K562 (cell line): ENCODE measurements around the gene MUC5B. TPM values are rescaled to one million over a fixed set of nuclear protein-coding genes. Genes with fewer than 3 reads are reported as not detected.
"Not testable (repeated sequence)": the region's sequence is repeated elsewhere in the genome, so short reads cannot be mapped to it uniquely, and the experiment has no call there.

ENCODE experiments used
- ATAC-seq: fragments of 200-7000 bp; cut with Tn5 transposase; 3 replicates; pipeline ENCODE4 v1.9.1; 2020; ENCODE audit warnings: moderate library complexity
- BruUV-seq: library from RNA; stranded (reverse); fragments of 400-500 nt; replicated peaks from 2 replicates; lab custom pipeline; 2021; lab: Mats Ljungman, UMichigan
- CTCF ChIA-PET: fragments of 300-600 bp; formaldehyde crosslinking; extraction: SDS; loops from one replicate; lab custom pipeline; 2021; ENCODE audit warnings: low intra/inter-chr PET ratio; lab: Yijun Ruan, JAX
- POLR2A ChIA-PET: fragments of 300-600, 350-650 bp; sonication (Branson Sonifier 250); formaldehyde crosslinking; extraction: SDS; loops from one replicate; lab custom pipeline; 2021; ENCODE audit warnings: antibody characterized with exemption, inconsistent platforms; lab: Yijun Ruan, JAX
- DNase-seq, 4 experiments: peaks; one replicate each; pipeline versions ENCODE4 v3.0.0 to v3.0.0-alpha.2; 2011 to 2018; ENCODE audit warnings: low spot score in 3 of 4, mixed read lengths in 3 of 4; ENCODE audit errors: extremely low read depth in 1 of 4
- FAIRE-seq: peaks from 2 replicates; lab custom pipeline; 2011; peaks lifted over from hg19 to GRCh38; lab: Jason Lieb, UNC
- H2AFZ ChIP-seq: 2 replicates; pipeline ENCODE4 v1.6.0; 2011; ENCODE audit warnings: low read depth, low read length, control low read depth, inconsistent platforms
- H3K27ac ChIP-seq: fragments of 200-600 bp; 3 replicates; pipeline ENCODE4 v1.8.0; 2011; ENCODE audit warnings: low read depth, mild to moderate bottlenecking, control low read depth, inconsistent platforms, low read length, moderate library complexity, mixed read lengths; ENCODE audit errors: extremely low read depth
- H3K27me3 ChIP-seq, 2 experiments: fragments of 300-600 bp in 1 of 2; 2 replicates in 1 of 2; 3 replicates in 1 of 2; pipeline versions ENCODE4 v1.6.0 to v1.8.0; 2011; ENCODE audit warnings: inconsistent platforms in 2 of 2, low read length in 2 of 2, mild to moderate bottlenecking in 1 of 2, mixed read lengths in 1 of 2, moderate library complexity in 1 of 2; ENCODE audit not compliant: control insufficient read depth in 2 of 2, insufficient read depth in 2 of 2
- H3K36me3 ChIP-seq: fragments of 300-600 bp; 3 replicates; pipeline ENCODE4 v1.8.0; 2011; ENCODE audit warnings: mild to moderate bottlenecking, low read length, inconsistent platforms; ENCODE audit not compliant: control insufficient read depth, insufficient read depth
- H3K4me1 ChIP-seq, 2 experiments: fragments of 200-600 bp in 1 of 2; replicated peaks in 1 of 2; 2 replicates in 1 of 2; 3 replicates in 1 of 2; pipeline versions ENCODE4 v1.5.1 to v1.8.0; 2011; ENCODE audit warnings: inconsistent platforms in 2 of 2, low read length in 2 of 2, mild to moderate bottlenecking in 1 of 2, mixed read lengths in 1 of 2, moderate library complexity in 1 of 2; ENCODE audit not compliant: control insufficient read depth in 2 of 2, insufficient read depth in 2 of 2
- H3K4me2 ChIP-seq: 2 replicates; pipeline ENCODE4 v1.6.1; 2011; ENCODE audit warnings: low read length, control low read depth, inconsistent platforms, mixed read lengths; ENCODE audit not compliant: insufficient read depth
- H3K4me3 ChIP-seq: fragments of 200-600 bp; sonication (generic), shearing (Covaris generic); 2 replicates; pipeline ENCODE4 v1.5.1; 2016; ENCODE audit warnings: control low read depth, inconsistent platforms
- H3K79me2 ChIP-seq: fragments of 200-600 bp; 3 replicates; pipeline ENCODE4 v1.8.0; 2011; ENCODE audit warnings: low read length, inconsistent platforms; ENCODE audit not compliant: control insufficient read depth, insufficient read depth
- H3K9ac ChIP-seq, 2 experiments: 2 replicates each; pipeline versions ENCODE4 v1.6.0 to v1.6.1; 2011; ENCODE audit warnings: low read depth in 2 of 2, low read length in 2 of 2, control low read depth in 1 of 2, inconsistent platforms in 1 of 2, mild to moderate bottlenecking in 1 of 2, mixed read lengths in 1 of 2; ENCODE audit not compliant: insufficient read depth in 1 of 2
- H3K9me1 ChIP-seq: one replicate; pipeline ENCODE4 v1.6.0; 2011; ENCODE audit warnings: inconsistent platforms, mild to moderate bottlenecking, low read length, moderate library complexity; ENCODE audit not compliant: control insufficient read depth, insufficient read depth
- H3K9me3 ChIP-seq: replicated peaks from 2 replicates; pipeline ENCODE4 v1.5.1; 2011; ENCODE audit warnings: low read depth, low read length, inconsistent platforms; ENCODE audit not compliant: control insufficient read depth, insufficient read depth
- H4K20me1 ChIP-seq: replicated peaks from 2 replicates; pipeline ENCODE4 v1.6.1; 2011; ENCODE audit warnings: low read length, inconsistent platforms, mixed read lengths; ENCODE audit not compliant: control insufficient read depth, insufficient read depth
- STAT5B ChIP-seq: fragments of 250-450 bp; sonication (Bioruptor Pico); IDR thresholded peaks from 2 replicates; pipeline ENCODE4 v1.8.0; 2021; ENCODE audit warnings: mild to moderate bottlenecking, inconsistent platforms
- TAF1 ChIP-seq: IDR thresholded peaks from 2 replicates; pipeline ENCODE4 v1.6.1; 2011; ENCODE audit warnings: mild to moderate bottlenecking, low read length, moderate library complexity; ENCODE audit not compliant: insufficient read depth, control insufficient read depth, severe bottlenecking; ENCODE audit errors: extremely low read depth
- ZNF766 ChIP-seq: fragments of 200-800 bp; sonication (Bioruptor generic); conservative IDR thresholded peaks from 2 replicates; pipeline ENCODE4 v1.6.1; 2016; ENCODE audit warnings: missing genetic modification characterization, missing compliant biosample characterization
- WGBS: fragments of 100-300 bp; shearing (Covaris generic); methylation state at CpG from one replicate; pipeline ENCODE4 v1.1.6; 2016; ENCODE audit warnings: low coverage, mixed read lengths; ENCODE audit not compliant: insufficient coverage; ENCODE audit errors: missing lambda C conversion rate; 5-methylcytosine and 5-hydroxymethylcytosine counted together
- in situ Hi-C: fragments of 300-500 bp; cut with MboI; formaldehyde crosslinking; loops from 4 replicates; pipeline ENCODE4 v1.15.0; 2018; ENCODE audit warnings: inconsistent platforms, mixed read lengths
- intact Hi-C: fragments of 100-400 bp; cut with micrococcal nuclease; formaldehyde crosslinking; loops from 2 replicates; pipeline ENCODE4 v1.14.2; 2022
- polyA plus RNA-seq, 8 experiments: library from polyadenylated mRNA; depleted of rRNA in 4 of 8; stranded (reverse) in 5 of 8; unstranded in 3 of 8; fragments of >200 nt; fragmentation: Nextera tagmentation in 2 of 8; fragmentation: Illumina TruSeq in 1 of 8; extraction: Ambion mirVana in 2 of 8; extraction: Trizol in 1 of 8; gene quantifications; 2 replicates each; pipeline versions ENCODE4 v1.2.1 to v1.2.3, GENCODE V29; 2011 to 2014; ENCODE audit warnings: inconsistent platforms in 1 of 8, missing spikeins in 1 of 8
- total RNA-seq, 7 experiments: library from RNA; depleted of rRNA in 6 of 7; stranded (reverse); fragments of >200 nt in 6 of 7; fragmentation: Illumina TruSeq in 2 of 7; extraction: Trizol in 2 of 7; gene quantifications; 2 replicates each; pipeline versions ENCODE4 v1.2.1 to v1.2.3, GENCODE V29; 2011 to 2021; ENCODE audit warnings: low replicate concordance in 1 of 7
- TF ChIP-seq, protein P1 (sequence below): fragments of 250-450 bp; sonication (Bioruptor Pico); IDR thresholded peaks from 2 replicates; pipeline ENCODE4 v1.9.0; 2021; ENCODE audit warnings: mild to moderate bottlenecking, inconsistent platforms
- TF ChIP-seq, protein P2 (sequence below): fragments of 250-450 bp; sonication (Bioruptor Pico); IDR thresholded peaks from 2 replicates; pipeline ENCODE4 v1.4.0; 2020

MUC5B gene
- total and polyA plus RNA-seq, 9 of the 15 experiments (the other 6 are each of a cell fraction or from before 2014, with no cell fraction given): 0.04 to 0.95 TPM; not detected in 7

DNA sequence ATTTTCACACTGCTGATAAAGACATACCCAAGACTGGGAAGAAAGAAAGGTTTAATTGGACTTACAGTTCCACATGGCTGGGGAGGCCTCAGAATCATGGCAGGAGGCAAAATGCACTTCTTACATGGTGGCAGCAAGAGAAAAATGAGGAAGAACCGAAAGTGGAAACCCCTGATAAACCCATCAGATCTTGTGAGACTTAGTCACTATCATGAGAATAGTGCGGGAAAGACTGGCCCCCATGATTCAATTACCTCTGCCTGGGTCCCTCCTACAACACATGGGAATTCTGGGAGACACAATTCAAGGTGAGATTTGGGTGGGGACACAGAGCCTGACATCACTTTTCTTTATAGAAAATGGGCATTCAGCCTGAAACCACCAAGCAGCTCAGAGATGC is 44.1 kb downstream of the MUC5B start:
- H3K36me3 ChIP-seq, intact Hi-C loops, CTCF ChIA-PET, ATAC-seq, H3K27ac ChIP-seq, H3K79me2 ChIP-seq: not testable (repeated sequence)
- 0 out of 2 replicates have a peak, but pooled peaks have one; percentile 50 for TF ChIP-seq ZNF766 (CRISPR knock-in tag)
- TF ChIP-seq, all 486 proteins: peak for 1; not testable (repeated sequence) for 485
- in situ Hi-C loops, H3K4me2 ChIP-seq, H3K9me3 ChIP-seq, H3K27me3 ChIP-seq, H4K20me1 ChIP-seq, H3K9ac ChIP-seq, H3K9me1 ChIP-seq, FAIRE-seq, H2AFZ ChIP-seq, BruUV-seq, DNase-seq, H3K4me3 ChIP-seq, POLR2A ChIA-PET: not testable (repeated sequence)
- peaks cover 7 to 28% of the 10 kb centered on the region in 2 experiments; a peak in 4 of 5 replicates for H3K4me1 ChIP-seq
- WGBS: 0% methylated on average over 2 of the region's 2 CpGs

DNA sequence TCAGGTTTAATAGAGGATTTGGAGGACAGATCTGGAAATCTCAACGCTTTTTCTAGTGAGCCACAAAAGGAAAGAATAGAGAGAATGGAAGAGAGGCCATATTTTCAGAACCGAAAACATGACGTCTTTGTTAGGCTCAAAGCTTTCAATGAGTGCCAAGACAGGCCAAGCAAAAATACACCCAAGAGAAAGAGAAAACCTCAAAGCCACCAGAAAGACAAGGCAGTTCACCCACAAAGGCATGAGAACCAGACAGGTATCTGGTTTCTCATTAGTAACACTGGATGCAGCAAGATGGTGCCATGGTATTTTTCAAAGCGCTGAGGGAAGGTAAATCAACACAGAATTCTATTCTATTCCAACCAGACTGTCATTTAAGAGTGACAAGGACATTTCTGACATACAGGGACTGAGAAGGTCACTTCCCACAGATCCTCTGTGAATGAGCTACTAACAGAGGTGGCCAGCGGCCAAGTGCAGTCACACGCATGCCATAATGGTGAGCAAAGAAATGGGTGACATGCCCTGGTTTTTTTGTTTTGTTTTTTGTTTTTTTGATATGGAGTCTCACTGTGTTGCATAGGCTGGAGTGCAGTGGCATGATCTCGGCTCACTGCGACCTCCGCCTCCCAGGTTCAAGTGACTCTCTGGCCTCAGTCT is 44.7 kb downstream of the MUC5B start:
- H3K79me2 ChIP-seq: no peaks in the 10 kb centered on the region
- no peak overlapping the region for H3K4me2 ChIP-seq
- no peak for DNase-seq
- H3K9me3 ChIP-seq: peaks cover 3% of the 10 kb centered on the region; the same call in 1 of the 2 replicates
- 19% methylated on average over 9 of the region's 9 CpGs for WGBS
- in situ Hi-C loops: no loop called here
- H3K9ac ChIP-seq: no peak overlapping the region
- H2AFZ ChIP-seq: no peak overlapping the region
- ChIA-PET CTCF (no interaction called here), POLR2A (no interaction called here)
- no peak for FAIRE-seq
- no peak for ATAC-seq
- peaks cover 0 to 7% of the 10 kb centered on the region in 2 experiments; a peak in 1 of 5 replicates for H3K27me3 ChIP-seq
- H3K36me3 ChIP-seq: no peaks in the 10 kb centered on the region
- no TSS peak for BruUV-seq
- H3K9me1 ChIP-seq: peaks cover 3% of the 10 kb centered on the region
- intact Hi-C loops: no loop called here
- no peaks in the 10 kb centered on the region for H4K20me1 ChIP-seq
- no peak overlapping the region for H3K4me3 ChIP-seq
- no peak overlapping the region for H3K27ac ChIP-seq
- H3K4me1 ChIP-seq: peaks cover 3 to 23% of the 10 kb centered on the region in 2 experiments; a peak in 4 of 5 replicates
- TF ChIP-seq, protein P1, sequence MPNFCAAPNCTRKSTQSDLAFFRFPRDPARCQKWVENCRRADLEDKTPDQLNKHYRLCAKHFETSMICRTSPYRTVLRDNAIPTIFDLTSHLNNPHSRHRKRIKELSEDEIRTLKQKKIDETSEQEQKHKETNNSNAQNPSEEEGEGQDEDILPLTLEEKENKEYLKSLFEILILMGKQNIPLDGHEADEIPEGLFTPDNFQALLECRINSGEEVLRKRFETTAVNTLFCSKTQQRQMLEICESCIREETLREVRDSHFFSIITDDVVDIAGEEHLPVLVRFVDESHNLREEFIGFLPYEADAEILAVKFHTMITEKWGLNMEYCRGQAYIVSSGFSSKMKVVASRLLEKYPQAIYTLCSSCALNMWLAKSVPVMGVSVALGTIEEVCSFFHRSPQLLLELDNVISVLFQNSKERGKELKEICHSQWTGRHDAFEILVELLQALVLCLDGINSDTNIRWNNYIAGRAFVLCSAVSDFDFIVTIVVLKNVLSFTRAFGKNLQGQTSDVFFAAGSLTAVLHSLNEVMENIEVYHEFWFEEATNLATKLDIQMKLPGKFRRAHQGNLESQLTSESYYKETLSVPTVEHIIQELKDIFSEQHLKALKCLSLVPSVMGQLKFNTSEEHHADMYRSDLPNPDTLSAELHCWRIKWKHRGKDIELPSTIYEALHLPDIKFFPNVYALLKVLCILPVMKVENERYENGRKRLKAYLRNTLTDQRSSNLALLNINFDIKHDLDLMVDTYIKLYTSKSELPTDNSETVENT (CRISPR knock-in tag): no peak
- TF ChIP-seq, protein P2, sequence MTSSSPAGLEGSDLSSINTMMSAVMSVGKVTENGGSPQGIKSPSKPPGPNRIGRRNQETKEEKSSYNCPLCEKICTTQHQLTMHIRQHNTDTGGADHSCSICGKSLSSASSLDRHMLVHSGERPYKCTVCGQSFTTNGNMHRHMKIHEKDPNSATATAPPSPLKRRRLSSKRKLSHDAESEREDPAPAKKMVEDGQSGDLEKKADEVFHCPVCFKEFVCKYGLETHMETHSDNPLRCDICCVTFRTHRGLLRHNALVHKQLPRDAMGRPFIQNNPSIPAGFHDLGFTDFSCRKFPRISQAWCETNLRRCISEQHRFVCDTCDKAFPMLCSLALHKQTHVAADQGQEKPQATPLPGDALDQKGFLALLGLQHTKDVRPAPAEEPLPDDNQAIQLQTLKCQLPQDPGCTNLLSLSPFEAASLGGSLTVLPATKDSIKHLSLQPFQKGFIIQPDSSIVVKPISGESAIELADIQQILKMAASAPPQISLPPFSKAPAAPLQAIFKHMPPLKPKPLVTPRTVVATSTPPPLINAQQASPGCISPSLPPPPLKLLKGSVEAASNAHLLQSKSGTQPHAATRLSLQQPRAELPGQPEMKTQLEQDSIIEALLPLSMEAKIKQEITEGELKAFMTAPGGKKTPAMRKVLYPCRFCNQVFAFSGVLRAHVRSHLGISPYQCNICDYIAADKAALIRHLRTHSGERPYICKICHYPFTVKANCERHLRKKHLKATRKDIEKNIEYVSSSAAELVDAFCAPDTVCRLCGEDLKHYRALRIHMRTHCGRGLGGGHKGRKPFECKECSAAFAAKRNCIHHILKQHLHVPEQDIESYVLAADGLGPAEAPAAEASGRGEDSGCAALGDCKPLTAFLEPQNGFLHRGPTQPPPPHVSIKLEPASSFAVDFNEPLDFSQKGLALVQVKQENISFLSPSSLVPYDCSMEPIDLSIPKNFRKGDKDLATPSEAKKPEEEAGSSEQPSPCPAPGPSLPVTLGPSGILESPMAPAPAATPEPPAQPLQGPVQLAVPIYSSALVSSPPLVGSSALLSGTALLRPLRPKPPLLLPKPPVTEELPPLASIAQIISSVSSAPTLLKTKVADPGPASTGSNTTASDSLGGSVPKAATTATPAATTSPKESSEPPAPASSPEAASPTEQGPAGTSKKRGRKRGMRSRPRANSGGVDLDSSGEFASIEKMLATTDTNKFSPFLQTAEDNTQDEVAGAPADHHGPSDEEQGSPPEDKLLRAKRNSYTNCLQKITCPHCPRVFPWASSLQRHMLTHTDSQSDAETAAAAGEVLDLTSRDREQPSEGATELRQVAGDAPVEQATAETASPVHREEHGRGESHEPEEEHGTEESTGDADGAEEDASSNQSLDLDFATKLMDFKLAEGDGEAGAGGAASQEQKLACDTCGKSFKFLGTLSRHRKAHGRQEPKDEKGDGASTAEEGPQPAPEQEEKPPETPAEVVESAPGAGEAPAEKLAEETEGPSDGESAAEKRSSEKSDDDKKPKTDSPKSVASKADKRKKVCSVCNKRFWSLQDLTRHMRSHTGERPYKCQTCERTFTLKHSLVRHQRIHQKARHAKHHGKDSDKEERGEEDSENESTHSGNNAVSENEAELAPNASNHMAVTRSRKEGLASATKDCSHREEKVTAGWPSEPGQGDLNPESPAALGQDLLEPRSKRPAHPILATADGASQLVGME (CRISPR knock-in tag): no peak
- TF ChIP-seq TAF1 (no peak), STAT5B (CRISPR knock-in tag) (no peak)
